Stimulated activated CD4-positive, alpha-beta T cell treated with anti-CD3 and anti-CD28 coated beads, Interleukin-4, amount 100 ng/mL, for 48 hours (primary cell): Measurements from ENCODE around the gene ZBTB46.

Source experiments
- DNase-seq, 2 donors: peaks; one replicate each; pipeline ENCODE4 v3.0.0-alpha.2; 2020; ENCODE audit warnings: low read depth in 2 of 2

Gene ZBTB46

DNA sequence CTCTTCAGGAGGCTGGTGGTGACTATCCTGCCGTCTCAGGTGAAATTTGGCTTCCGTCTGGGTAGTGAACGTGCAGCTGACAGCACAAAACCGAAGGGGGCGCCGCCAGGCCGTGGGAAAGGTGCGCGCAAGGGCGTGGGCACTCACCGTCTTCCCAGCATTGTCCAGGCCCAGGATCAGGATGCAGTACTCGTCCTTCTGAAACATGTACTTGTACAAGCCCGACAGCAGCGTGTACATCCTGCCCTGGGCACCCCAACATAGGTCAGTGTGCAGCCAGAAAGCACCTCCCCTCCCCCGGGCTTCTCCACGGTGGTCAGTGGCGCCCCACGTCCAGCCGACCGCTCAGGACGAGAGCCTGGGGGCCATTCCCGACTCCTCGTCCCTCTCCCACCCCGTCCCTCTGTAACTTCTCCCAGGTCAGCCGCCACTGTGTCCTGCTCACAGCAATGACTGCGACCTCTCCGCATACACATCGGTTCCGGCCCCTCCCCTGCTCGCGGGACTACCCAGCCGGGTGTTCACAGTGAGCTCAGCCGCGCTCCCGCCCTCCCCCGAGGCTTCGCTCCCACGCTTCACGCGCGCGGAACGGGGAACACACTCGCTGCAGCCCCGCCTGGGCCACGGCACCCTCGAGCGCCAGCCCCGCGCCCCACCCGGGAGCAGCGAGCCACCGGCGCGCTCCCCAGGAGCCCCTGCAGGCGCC, 124.1 kb downstream of the ZBTB46 start:
- peak in 1 of 2 donors; percentile 53 for DNase-seq

DNA sequence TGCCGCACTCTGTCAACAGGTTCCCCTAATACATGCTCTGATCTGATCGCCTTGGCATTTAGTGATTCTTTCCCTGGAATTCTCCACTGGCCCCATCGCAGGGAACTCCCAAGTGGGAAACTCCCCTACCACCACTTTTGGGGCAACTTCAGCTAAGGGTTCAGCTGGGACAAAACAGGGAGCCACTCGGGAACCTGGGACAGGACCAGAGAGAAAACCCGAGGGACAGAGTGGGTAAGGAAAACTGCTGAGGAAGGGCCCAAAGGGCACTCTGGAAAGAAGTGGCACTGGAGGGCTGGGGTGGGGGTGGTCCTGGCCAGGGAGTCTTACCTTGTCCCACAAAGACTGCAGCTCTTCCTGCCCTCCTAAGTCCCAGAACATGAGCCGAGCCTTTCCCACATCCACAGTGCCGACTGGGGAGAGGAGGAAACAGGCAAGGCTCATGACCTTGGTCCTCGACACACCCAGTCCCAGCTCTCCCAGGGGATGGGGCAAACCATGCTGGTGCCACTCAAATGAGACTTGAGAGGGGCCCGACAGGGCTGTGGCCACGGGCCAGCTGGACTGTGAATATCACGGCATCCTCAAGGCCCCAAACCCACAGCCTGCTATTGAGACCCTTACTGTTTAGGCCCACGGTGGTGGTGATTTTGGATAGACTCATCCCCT, 124.9 kb downstream of the ZBTB46 start:
- no peak for DNase-seq

DNA sequence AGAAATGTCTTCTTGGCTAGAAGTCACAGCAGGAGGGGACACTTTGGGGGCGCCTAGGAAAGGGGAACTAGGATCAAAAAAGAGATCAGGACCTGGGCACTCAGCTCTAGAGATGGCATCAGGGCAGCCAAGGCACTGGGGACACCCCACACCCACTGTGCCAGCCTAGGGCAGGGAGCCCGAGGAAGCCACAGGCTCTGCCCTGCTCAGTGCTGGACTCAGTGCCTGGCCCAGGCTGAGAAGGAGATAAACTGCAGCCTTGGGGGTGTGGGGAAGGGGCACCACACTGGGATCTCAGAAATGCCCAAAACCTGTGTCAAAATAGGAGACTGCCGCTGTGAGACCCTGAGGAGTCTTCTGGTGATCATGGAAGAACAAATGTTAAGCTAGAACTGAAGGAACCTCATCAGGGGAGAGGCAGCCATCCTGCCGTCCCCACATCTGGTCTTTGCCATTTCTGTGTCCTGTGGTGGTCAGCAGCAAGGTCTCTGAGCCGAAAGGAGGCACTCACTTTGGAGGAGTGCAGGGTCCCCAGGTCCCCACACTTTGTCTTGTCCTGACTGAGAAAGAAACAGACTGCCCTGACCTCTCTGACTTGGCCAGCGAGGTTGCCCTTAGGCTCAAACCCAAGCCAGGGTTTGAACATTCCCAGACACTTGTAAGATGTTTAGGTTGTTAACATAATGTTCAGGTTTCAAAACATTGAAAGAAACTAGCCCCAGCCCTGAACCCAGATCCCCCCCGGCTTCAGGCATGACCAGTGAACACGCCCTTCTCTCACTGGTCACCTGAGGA, 125.6 kb downstream of the ZBTB46 start:
- no peak for DNase-seq

- DNase-seq = no peak
These were observed 126.3 kb downstream of the ZBTB46 start for GRCh38 chr20:63704749-63705117.

- DNase-seq = no peak
These were observed 126.9 kb downstream of the ZBTB46 start for GRCh38 chr20:63703976-63704748.

- DNase-seq = no peak
These were observed 127.5 kb downstream of the ZBTB46 start for GRCh38 chr20:63703471-63703975.

GRCh38 chr20:63702751-63703470, 128.2 kb downstream of the ZBTB46 start:
- no peak for DNase-seq

- DNase-seq = no peak
These were observed 128.9 kb downstream of the ZBTB46 start for GRCh38 chr20:63702036-63702665.

GRCh38 chr20:63701329-63702035, 129.6 kb downstream of the ZBTB46 start:
- no peak for DNase-seq

DNA sequence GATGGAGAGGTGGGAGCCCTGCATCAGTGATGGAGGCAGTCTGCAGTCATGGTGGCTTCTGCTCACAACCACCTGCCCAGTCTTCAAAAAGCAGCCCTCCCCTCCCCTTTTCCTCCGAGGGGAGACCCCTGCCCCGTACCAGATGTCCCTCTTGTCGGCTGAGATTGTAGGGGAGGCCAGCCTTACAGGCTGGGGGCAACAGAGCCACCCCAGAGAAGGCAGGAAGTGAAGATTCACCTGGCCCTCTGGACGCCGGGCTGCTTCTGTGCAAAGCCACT, 130.1 kb downstream of the ZBTB46 start:
- no peak for DNase-seq

- DNase-seq = no peak
These were observed 130.6 kb downstream of the ZBTB46 start for GRCh38 chr20:63700199-63701050.

GRCh38 chr20:63699466-63700198, 131.4 kb downstream of the ZBTB46 start:
- DNase-seq = no peak

DNA sequence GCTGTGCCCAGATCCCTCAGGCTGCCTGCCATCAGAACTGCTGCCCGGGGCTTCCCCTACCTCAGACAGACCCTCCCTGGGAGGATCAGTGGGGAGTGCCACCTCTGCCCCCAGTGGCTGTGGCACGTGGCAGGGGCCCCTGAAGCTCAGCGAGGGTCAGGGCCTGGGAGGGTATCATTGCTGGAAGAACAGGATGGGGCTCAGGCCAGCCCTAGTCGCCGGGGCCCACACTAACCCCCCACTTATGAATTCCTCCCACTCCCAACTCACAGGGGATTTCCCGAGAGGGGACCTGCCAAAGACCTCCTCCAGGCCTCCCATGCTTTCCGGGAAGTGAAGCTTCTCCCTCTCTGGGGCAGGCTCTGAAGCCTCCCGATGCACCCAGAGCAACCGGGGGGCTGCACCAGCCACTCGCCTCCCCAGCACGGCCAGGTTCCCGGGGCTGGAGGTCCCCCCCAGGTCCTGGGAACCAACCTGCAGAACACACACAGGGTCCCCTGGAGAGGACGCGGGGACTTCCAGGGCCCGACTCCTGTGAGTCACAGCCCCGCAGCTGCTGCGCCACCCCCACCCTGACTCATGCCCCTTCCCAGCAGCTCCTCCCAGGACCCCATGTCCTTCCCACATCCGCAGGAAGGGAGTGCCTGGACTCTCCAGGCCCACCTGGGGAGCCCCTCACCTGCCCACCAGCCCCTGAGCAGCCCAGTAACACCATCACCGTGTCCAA, 132.2 kb downstream of the ZBTB46 start:
- peak; percentile 47 to 51 for DNase-seq

GRCh38 chr20:63697868-63698545, 133.1 kb downstream of the ZBTB46 start:
- no peak for DNase-seq

- DNase-seq = no peak
These were observed 133.7 kb downstream of the ZBTB46 start for GRCh38 chr20:63697357-63697867.

GRCh38 chr20:63696628-63697356, 134.3 kb downstream of the ZBTB46 start, which contains the start of gene TNFRSF6B:
Gene TNFRSF6B, plus strand, starts transcription at chr20:63696652. Its CDS starts 116 bp downstream, at chr20:63696768.
- DNase-seq = no peak
